GM19238 (cell line): Measurements from ENCODE around the gene GULP1.

Experiments
- DNase-seq: peaks from one replicate; pipeline ENCODE4 v3.0.0; 2011; ENCODE audit warnings: low spot score; ENCODE audit not compliant: insufficient read length

The GULP1 gene

DNA sequence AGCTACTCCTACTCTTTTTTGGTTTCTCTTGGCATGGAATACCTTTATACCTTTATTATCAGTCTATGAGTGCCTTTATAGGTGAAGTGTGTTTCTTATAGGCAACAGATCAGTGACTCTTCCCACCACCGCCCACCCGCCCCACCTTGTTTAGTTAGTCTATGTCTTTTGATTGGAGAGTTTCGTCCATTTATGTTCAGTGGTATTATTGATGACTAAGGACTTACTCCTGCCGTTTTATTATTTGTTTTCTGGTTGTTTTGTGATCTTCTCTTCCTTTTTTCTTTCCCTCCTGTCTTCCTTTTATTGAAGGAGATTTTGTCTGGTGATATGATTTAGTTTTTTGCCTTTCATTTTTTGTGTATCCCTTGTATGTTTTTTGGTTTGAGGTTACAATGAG lies 179.5 kb downstream of the GULP1 start:
- no peak for DNase-seq

GRCh38 chr2:188473306-188473705 lies 181.6 kb downstream of the GULP1 start:
- DNase-seq, result no peak

DNA sequence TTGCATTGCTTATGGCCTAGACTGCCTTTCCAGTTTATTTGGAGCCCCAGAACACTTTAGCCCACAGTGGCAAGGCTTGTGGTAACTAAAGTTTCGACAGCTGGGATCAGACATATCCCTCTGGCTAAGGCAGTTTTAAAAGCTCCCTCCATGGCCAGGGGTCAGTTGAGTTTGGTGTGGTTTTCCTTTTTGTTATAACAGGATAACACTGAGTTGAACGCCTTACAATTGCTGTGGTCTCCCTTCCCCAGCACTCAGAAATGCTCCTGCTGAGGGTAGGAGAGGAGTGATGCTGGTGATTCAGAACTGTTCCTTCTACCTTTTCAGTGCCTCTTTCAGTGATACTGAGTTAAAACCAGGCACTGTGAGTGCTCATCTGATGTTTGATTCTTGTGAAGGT lies 182.6 kb downstream of the GULP1 start:
- no peak for DNase-seq

DNA sequence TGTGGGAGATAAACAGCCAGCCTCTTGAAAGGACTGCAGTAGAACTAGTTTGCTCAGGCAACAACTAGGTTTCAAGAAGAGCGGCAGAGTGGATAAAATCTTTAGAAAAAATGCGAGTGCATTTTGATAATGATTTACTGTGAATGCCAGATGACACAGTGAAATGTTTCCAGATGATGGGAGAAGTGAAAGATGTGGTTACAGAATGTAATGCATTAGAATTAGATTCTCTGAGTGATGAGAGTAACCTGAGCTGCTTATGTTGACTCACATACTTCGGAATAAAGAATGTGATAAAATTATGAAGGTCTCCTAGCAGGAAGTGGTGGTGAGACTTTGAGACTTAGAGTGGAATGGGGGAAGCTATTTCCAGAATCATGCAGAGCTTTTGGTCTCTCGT lies 184.3 kb downstream of the GULP1 start:
- no peak for DNase-seq

GRCh38 chr2:188477564-188478103 lies 186.0 kb downstream of the GULP1 start:
- no peak for DNase-seq

- DNase-seq, result no peak
These were observed 187.1 kb downstream of the GULP1 start for GRCh38 chr2:188478724-188479123.

GRCh38 chr2:188481474-188481873 lies 189.8 kb downstream of the GULP1 start:
- no peak for DNase-seq

- DNase-seq, result no peak
These were observed 193.8 kb downstream of the GULP1 start for GRCh38 chr2:188485496-188485895.

- DNase-seq, result no peak
These were observed 201.1 kb downstream of the GULP1 start for GRCh38 chr2:188492751-188493150.

GRCh38 chr2:188494906-188495305 lies 203.2 kb downstream of the GULP1 start:
- DNase-seq, result no peak

DNA sequence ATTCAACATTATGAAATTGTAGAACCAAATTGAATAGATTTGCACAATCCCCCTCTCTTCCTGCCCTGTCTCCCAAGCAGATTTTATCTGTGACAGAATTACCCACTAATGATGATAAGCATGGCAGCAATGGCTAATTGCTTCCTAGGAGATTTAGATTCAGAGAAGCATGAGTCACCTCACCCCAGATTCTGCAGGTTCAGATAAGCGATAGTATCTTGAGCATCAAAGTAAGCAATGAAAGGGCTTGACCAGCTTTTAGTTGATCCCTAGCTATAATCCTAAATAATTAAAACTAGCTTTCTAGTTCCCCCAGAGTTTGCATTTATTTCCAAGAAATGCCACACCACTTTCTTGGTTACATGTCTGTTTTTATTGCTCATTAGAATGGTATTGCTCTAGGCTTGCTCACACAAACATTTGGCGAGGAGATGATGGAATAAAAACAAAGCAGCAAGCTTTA lies 204.3 kb downstream of the GULP1 start:
- no peak for DNase-seq

GRCh38 chr2:188497726-188498125 lies 206.1 kb downstream of the GULP1 start:
- DNase-seq, result no peak

DNA sequence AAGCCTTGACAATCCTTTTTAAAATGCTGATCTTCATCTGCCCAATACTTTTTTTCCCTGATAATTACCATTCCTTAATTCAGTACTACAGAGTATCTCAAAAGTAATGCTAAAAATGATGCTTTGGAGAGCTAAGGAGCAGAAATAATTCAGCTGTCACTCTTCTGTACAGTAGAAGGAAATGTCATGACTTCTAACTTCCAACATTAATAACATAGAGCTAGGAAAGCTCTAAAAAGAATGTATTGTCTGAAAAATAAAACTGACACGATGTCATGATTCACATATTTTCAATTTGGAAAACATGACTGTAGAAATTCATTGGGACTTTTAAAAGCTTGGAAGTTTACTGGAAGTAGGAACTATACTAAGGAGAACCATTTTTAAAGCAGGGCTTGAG lies 212.3 kb downstream of the GULP1 start:
- no peak for DNase-seq

DNA sequence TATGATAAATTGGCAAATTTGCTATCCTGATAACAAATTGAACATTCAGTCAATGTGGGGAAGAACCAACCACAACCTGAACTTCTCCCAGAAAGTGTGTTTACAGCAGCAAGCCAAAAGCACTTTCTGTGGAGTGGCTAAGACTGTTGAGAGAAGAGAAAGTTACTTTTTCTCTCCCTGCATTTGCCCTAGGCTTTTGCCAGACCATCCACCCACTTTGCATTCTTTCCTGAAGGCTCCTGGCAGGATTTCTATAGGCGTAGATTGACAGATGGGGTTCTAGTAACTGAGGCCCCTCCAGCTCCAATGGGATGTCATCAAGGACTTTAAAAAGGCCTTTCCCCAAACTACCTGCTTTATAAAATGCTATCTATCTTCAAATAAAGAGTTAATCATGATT lies 215.2 kb downstream of the GULP1 start:
- DNase-seq, result no peak

DNA sequence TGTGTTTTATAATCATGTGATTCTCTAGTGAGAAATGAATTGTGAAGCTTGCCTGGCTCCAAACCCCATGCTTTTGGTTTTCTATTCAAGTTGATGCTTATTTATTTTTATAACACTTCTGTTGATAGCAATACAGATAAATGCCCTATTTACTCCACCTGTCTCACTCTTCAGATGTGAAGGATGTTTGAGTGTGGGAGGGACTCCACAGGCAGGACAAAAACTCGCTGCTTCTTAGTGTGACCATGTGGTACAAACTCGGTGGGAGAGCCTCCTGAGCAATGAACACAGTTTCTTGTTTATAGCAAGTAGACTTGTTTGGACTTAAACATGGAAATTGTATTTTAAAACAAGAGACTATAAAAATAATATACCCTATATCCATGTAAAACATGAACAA lies 219.7 kb downstream of the GULP1 start:
- no peak for DNase-seq

GRCh38 chr2:188512456-188512855 lies 220.8 kb downstream of the GULP1 start:
- no peak for DNase-seq

DNA sequence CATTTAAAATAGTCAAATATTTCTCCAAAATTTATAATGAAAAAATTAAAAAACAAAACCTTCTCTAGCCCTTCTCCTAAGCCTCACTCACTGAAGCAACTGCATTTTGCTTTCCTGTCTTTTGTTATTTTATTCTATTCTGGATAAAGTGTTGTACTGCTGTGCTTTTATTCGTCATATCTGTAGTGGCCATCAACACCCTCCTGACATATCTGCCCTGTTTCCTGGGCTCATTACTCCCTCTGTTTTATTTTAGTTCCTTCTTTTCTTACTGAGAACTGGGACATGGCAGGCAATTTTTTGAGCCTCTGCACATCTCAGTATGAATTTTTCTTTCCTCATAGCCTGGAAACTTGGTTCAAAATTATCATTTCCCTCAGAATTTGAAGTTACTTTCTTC lies 224.2 kb downstream of the GULP1 start:
- no peak for DNase-seq

- no peak for DNase-seq
These were observed 226.0 kb downstream of the GULP1 start for GRCh38 chr2:188517549-188518215.

DNA sequence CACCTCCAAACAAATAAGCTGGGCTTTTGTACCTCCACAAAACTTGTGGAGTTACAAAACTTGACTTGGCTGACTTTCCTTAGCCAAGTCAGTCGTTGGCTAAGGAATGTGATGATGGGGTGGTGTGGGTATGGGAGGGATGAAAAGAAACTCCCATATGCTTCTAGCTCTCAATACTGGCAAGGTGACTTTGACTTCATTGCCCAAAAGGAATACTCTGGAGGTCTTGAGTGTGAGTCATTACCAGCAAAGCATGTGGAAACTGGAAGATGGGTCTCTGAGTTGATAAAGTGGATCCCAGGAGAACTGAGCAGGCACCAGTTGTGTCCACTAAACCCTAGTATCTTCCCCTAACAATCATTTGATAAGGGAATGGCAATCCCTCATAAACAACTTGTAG lies 226.7 kb downstream of the GULP1 start:
- no peak for DNase-seq

DNA sequence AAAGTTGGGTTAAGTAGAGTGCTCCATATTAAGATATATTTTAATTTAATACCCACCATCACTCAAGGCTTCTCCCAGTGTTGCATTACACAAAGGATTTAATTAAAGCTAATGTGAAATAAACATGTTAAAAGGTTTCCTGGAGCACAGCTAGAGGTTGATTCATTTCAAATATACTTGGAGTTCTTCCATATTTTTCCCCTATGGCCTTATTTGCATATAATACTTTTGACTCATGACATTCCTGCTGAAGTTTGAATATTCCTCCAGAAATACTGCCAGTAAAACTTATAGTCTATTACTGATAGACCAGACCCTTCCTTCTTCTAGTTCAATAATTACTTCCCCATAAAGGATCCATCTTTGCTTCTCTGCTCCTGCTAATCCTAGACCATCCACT lies 227.5 kb downstream of the GULP1 start:
- DNase-seq, result no peak

DNA sequence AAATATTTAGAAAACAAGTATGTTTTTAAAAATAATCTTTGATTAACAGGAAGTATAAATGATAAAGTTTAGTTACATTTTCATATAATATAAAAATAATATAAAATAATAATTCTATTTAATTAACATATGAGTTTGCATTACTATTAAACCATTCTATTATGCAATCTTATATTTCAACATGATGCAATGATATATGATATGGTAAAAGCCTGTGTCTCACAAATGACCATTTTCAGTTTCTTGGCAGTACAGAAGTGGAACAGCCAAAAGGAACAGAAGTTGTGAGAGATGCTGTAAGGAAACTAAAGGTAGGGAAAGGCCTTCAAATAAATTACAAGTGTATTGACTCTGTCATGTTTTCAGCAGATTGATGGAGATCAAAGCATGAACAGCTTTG lies 230.8 kb downstream of the GULP1 start:
- DNase-seq, result no peak

DNA sequence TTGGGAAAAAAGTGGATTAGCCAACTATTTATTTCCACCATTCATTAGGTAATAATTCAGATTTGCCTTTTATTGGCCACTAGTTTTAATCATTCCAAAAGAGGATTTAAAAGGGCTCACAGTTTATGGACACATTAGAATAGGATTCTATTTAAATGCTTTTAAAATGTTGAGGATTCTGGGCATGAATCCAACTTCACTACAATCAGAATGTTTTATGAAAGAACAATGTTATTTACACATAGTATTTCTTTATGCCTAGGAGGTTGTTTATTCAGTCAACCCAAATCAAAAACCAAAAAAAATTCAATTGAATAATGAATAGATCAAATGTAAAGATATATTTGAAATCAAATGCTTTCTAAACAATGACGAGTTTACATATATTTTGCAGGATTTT lies 232.2 kb downstream of the GULP1 start:
- no peak for DNase-seq

- no peak for DNase-seq
These were observed 232.9 kb downstream of the GULP1 start for GRCh38 chr2:188524519-188525113.
